Measurements from ENCODE around the gene MYO1A. TPM values are rescaled to one million over a fixed set of nuclear protein-coding genes. Genes with fewer than 3 reads are reported as not detected.

MYO1A gene
- polyA plus RNA-seq, 1 donor from 2014 or later = not detected

Other genes with a start within 250 kb of the MYO1A start
- 0.63 TPM in 1 of 2 replicates, not detected in the other for gene SDR9C7, start 115.7 kb downstream of the MYO1A start, polyA plus RNA-seq
- 0.66 and 1.0 TPM in 2 replicates for gene RDH16, start 92.5 kb downstream of the MYO1A start, polyA plus RNA-seq
- gene ZBTB39, start 43.6 kb downstream of the MYO1A start, polyA plus RNA-seq = 6.4 and 7.3 TPM in 2 replicates
- gene TAC3, start 33.6 kb downstream of the MYO1A start, polyA plus RNA-seq = 2.5 TPM in 1 of 2 replicates, not detected in the other
- 5.9 and 6.8 TPM in 2 replicates for gene NEMP1, start 28.7 kb upstream of the MYO1A start, polyA plus RNA-seq
- gene NAB2, start 39.0 kb upstream of the MYO1A start, polyA plus RNA-seq = 15.6 and 16.4 TPM in 2 replicates
- gene STAT6, start 61.2 kb upstream of the MYO1A start, polyA plus RNA-seq = not detected in 2 replicates
- gene LRP1, start 78.4 kb upstream of the MYO1A start, polyA plus RNA-seq = 18.2 and 27.7 TPM in 2 replicates
- gene LRP1-AS, start 97.5 kb upstream of the MYO1A start, polyA plus RNA-seq = not detected in 2 replicates
- gene NXPH4, start 166.7 kb upstream of the MYO1A start, polyA plus RNA-seq = 0.53 TPM in 1 of 2 replicates, not detected in the other
- 38.2 and 42.2 TPM in 2 replicates for gene SHMT2, start 179.6 kb upstream of the MYO1A start, polyA plus RNA-seq
- 1.3 and 2.9 TPM in 2 replicates for gene STAC3, start 201.1 kb upstream of the MYO1A start, polyA plus RNA-seq